ENCODE data around the gene PCNX2. TPM values are rescaled to one million over a fixed set of nuclear protein-coding genes. Genes with fewer than 3 reads are reported as not detected.
"Not testable (repeated sequence)": the region's sequence is repeated elsewhere in the genome, so short reads cannot be mapped to it uniquely, and the experiment has no call there.

Gene PCNX2
- total RNA-seq, 2 experiments from 2014 or later, result 17.8 to 18.5 TPM

- no peak for DNase-seq
- Mint-ChIP-seq H3K27ac (no peak overlapping the region), H3K4me1 (ENCODE audit: low read depth) (peaks cover 13% of the 10 kb centered on the region), H3K27me3 (no peaks in the 10 kb centered on the region), H3K36me3 (peaks cover 17% of the 10 kb centered on the region), H3K9me3 (no peaks in the 10 kb centered on the region), H3K4me3 (no peak overlapping the region)
- intact Hi-C loops (cut with micrococcal nuclease), result no loop called here
- ChIA-PET CTCF (no interaction called here), POLR2A (no interaction called here)
Observed at GRCh38 chr1:233097546-233097945, 198.0 kb downstream of the PCNX2 start.

GRCh38 chr1:233094691-233095090 is 200.8 kb downstream of the PCNX2 start:
- Mint-ChIP-seq H3K27me3 (no peaks in the 10 kb centered on the region), H3K4me1 (ENCODE audit: low read depth) (peaks cover 10% of the 10 kb centered on the region), H3K27ac (no peak overlapping the region), H3K4me3 (no peak overlapping the region), H3K9me3 (no peaks in the 10 kb centered on the region), H3K36me3 (peaks cover 23% of the 10 kb centered on the region)
- ChIA-PET POLR2A (no interaction called here), CTCF (no interaction called here)
- intact Hi-C loops (cut with micrococcal nuclease), result no loop called here
- no peak for DNase-seq

- no peak overlapping the region for H3K27ac Mint-ChIP-seq
- no peaks in the 10 kb centered on the region for H3K27me3 Mint-ChIP-seq
- no peaks in the 10 kb centered on the region for H3K9me3 Mint-ChIP-seq
- CTCF ChIA-PET, result no interaction called here
- peaks cover 10% of the 10 kb centered on the region for H3K4me1 Mint-ChIP-seq (ENCODE audit: low read depth)
- no peak for DNase-seq
- peaks cover 27% of the 10 kb centered on the region for H3K36me3 Mint-ChIP-seq
- no peak overlapping the region for H3K4me3 Mint-ChIP-seq
- intact Hi-C loops (cut with micrococcal nuclease), result no loop called here
- POLR2A ChIA-PET, result no interaction called here
Observed at GRCh38 chr1:233094269-233094668, 201.3 kb downstream of the PCNX2 start.

- no peaks in the 10 kb centered on the region for H3K4me1 Mint-ChIP-seq (ENCODE audit: low read depth)
Observed at GRCh38 chr1:233090746-233091494, 204.6 kb downstream of the PCNX2 start.

GRCh38 chr1:233089251-233089650 is 206.3 kb downstream of the PCNX2 start:
- ChIA-PET POLR2A (no interaction called here), CTCF (no interaction called here)
- Mint-ChIP-seq H3K27ac (no peak overlapping the region), H3K4me3 (no peak overlapping the region), H3K36me3 (peaks cover 45% of the 10 kb centered on the region), H3K27me3 (no peaks in the 10 kb centered on the region), H3K4me1 (ENCODE audit: low read depth) (no peaks in the 10 kb centered on the region), H3K9me3 (no peaks in the 10 kb centered on the region)
- DNase-seq, result no peak
- intact Hi-C loops (cut with micrococcal nuclease), result no loop called here

More at GRCh38 chr1:233090746-233091494, 204.6 kb downstream of the PCNX2 start:
- Mint-ChIP-seq H3K9me3 (no peaks in the 10 kb centered on the region), H3K27ac (no peak overlapping the region), H3K27me3 (no peaks in the 10 kb centered on the region), H3K36me3 (peaks cover 42% of the 10 kb centered on the region), H3K4me3 (no peak overlapping the region)
- ChIA-PET CTCF (no interaction called here), POLR2A (no interaction called here)
- no peak for DNase-seq
- intact Hi-C loops (cut with micrococcal nuclease), result no loop called here

- DNase-seq, result no peak
- POLR2A ChIA-PET, result no interaction called here
- Mint-ChIP-seq H3K4me3 (no peak overlapping the region), H3K36me3 (peaks cover 47% of the 10 kb centered on the region), H3K4me1 (ENCODE audit: low read depth) (no peaks in the 10 kb centered on the region), H3K9me3 (no peaks in the 10 kb centered on the region), H3K27ac (no peak overlapping the region), H3K27me3 (no peaks in the 10 kb centered on the region)
- CTCF ChIA-PET, result no interaction called here
- intact Hi-C loops (cut with micrococcal nuclease), result no loop called here
Observed at GRCh38 chr1:233088613-233089012, 206.9 kb downstream of the PCNX2 start.

GRCh38 chr1:233086961-233087881 is 208.3 kb downstream of the PCNX2 start:
- Mint-ChIP-seq H3K4me1 (ENCODE audit: low read depth) (no peaks in the 10 kb centered on the region), H3K27me3 (no peaks in the 10 kb centered on the region), H3K9me3 (no peaks in the 10 kb centered on the region), H3K36me3 (peaks cover 47% of the 10 kb centered on the region), H3K4me3 (no peak overlapping the region), H3K27ac (no peak overlapping the region)
- POLR2A ChIA-PET, result no interaction called here
- no peak for DNase-seq
- CTCF ChIA-PET, result no interaction called here
- intact Hi-C loops (cut with micrococcal nuclease), result no loop called here

- Mint-ChIP-seq H3K27ac (no peak overlapping the region), H3K4me3 (no peak overlapping the region), H3K27me3 (no peaks in the 10 kb centered on the region), H3K4me1 (ENCODE audit: low read depth) (no peaks in the 10 kb centered on the region), H3K9me3 (no peaks in the 10 kb centered on the region), H3K36me3 (peaks cover 46% of the 10 kb centered on the region)
- ChIA-PET CTCF (no interaction called here), POLR2A (no interaction called here)
- no peak for DNase-seq
- intact Hi-C loops (cut with micrococcal nuclease), result no loop called here
Observed at GRCh38 chr1:233085566-233085965, 210.0 kb downstream of the PCNX2 start.

GRCh38 chr1:233082778-233083550 is 212.6 kb downstream of the PCNX2 start:
- Mint-ChIP-seq H3K27me3 (no peaks in the 10 kb centered on the region), H3K4me3 (no peak overlapping the region), H3K36me3 (peaks cover 32% of the 10 kb centered on the region), H3K4me1 (ENCODE audit: low read depth) (no peaks in the 10 kb centered on the region), H3K9me3 (no peaks in the 10 kb centered on the region), H3K27ac (no peak overlapping the region)
- no peak for DNase-seq
- intact Hi-C loops (cut with micrococcal nuclease), result no loop called here
- ChIA-PET POLR2A (no interaction called here), CTCF (no interaction called here)

- CTCF ChIA-PET, result interaction anchor here (1.0 kb wide), 1 partner anchor 10 kb away, joined by 3 read pairs; no protein-coding TSS in a partner anchor
- intact Hi-C loops (cut with micrococcal nuclease), result no loop called here
- Mint-ChIP-seq H3K9me3 (no peaks in the 10 kb centered on the region), H3K36me3 (peaks cover 24% of the 10 kb centered on the region), H3K27ac (no peak overlapping the region), H3K4me1 (ENCODE audit: low read depth) (no peaks in the 10 kb centered on the region), H3K27me3 (no peaks in the 10 kb centered on the region), H3K4me3 (no peak overlapping the region)
- POLR2A ChIA-PET, result no interaction called here
- DNase-seq, result no peak
Observed at GRCh38 chr1:233081735-233082134, 213.8 kb downstream of the PCNX2 start.

GRCh38 chr1:233080827-233081226 is 214.7 kb downstream of the PCNX2 start:
- POLR2A ChIA-PET; H3K27me3 Mint-ChIP-seq; DNase-seq; intact Hi-C loops (cut with micrococcal nuclease); H3K4me1 Mint-ChIP-seq (ENCODE audit: low read depth); H3K27ac Mint-ChIP-seq; H3K9me3 Mint-ChIP-seq; H3K4me3 Mint-ChIP-seq: not testable (repeated sequence)
- CTCF ChIA-PET, result interaction anchor here (1.0 kb wide), 1 partner anchor 10 kb away, joined by 3 read pairs; no protein-coding TSS in a partner anchor
- H3K36me3 Mint-ChIP-seq, result peaks cover 25% of the 10 kb centered on the region

- Mint-ChIP-seq H3K4me3 (no peak overlapping the region), H3K4me1 (ENCODE audit: low read depth) (no peaks in the 10 kb centered on the region), H3K36me3 (peaks cover 21% of the 10 kb centered on the region), H3K9me3 (peaks cover 2% of the 10 kb centered on the region), H3K27me3 (no peaks in the 10 kb centered on the region), H3K27ac (no peak overlapping the region)
- POLR2A ChIA-PET, result no interaction called here
- CTCF ChIA-PET, result no interaction called here
- DNase-seq, result no peak
- intact Hi-C loops (cut with micrococcal nuclease), result no loop called here
Observed at GRCh38 chr1:233080286-233080685, 215.2 kb downstream of the PCNX2 start.

Data from activated CD4-positive, alpha-beta memory T cell treated with anti-CD3 and anti-CD28 coated beads for 36 hours (primary cell).